PFSK-1 (cell line): Measurements from ENCODE around the gene PRDM1.

Source experiments
- FOXP2 ChIP-seq: optimal IDR thresholded peaks from 2 replicates; pipeline ENCODE3; 2011; ENCODE audit warnings: borderline replicate concordance, control low read depth, inconsistent platforms; ENCODE audit not compliant: insufficient read depth; ENCODE audit errors: extremely low read length, extremely low read depth
- POLR2AphosphoS5 ChIP-seq: IDR thresholded peaks from 2 replicates; pipeline ENCODE4 v1.6.1; 2012; ENCODE audit warnings: low read depth, mild to moderate bottlenecking, control low read depth, low read length, moderate library complexity
- REST ChIP-seq, 2 experiments: IDR thresholded peaks; 2 replicates each; pipeline versions ENCODE4 v1.6.1 to v1.8.0; 2011 to 2012; ENCODE audit warnings: low read depth in 2 of 2, low read length in 2 of 2, control low read depth in 1 of 2, inconsistent platforms in 1 of 2, mild to moderate bottlenecking in 1 of 2, moderate library complexity in 1 of 2; ENCODE audit not compliant: insufficient read depth in 1 of 2
- SIN3A ChIP-seq: IDR thresholded peaks from 2 replicates; pipeline ENCODE4 v1.6.1; 2012; ENCODE audit warnings: mild to moderate bottlenecking, low read length, moderate library complexity, borderline replicate concordance; ENCODE audit not compliant: insufficient read depth
- TAF1 ChIP-seq: IDR thresholded peaks from 2 replicates; pipeline ENCODE4 v1.6.1; 2012; ENCODE audit warnings: low read length, control low read depth, borderline replicate concordance; ENCODE audit not compliant: insufficient read depth

- TF ChIP-seq POLR2AphosphoS5, result no peak
- no peak for TF ChIP-seq TAF1
- no peak for TF ChIP-seq SIN3A
- TF ChIP-seq REST (IDR thresholded peaks at IDR 0.05; ENCODE audit: insufficient read depth in 1 of 2, low read depth in 2 of 2, low read length in 2 of 2), result no peak
- TF ChIP-seq FOXP2, result no peak
These were observed 4.4 kb upstream of the PRDM1 start for GRCh38 chr6:106081715-106082114.
